ENCODE results near the gene ABHD17A.

Gene ABHD17A

GRCh38 chr19:1854542-1855039 is 30.7 kb downstream of the ABHD17A start:
- no peaks in the 10 kb centered on the region for H3K27me3 ChIP-seq (ENCODE audit: control insufficient read depth, insufficient read depth, low read length)
- H3K4me1 ChIP-seq (ENCODE audit: control insufficient read depth, insufficient read depth, low read length) = peaks cover 50% of the 10 kb centered on the region
- peak overlapping the region; percentile 67 for H3K4me2 ChIP-seq (ENCODE audit: low read length)
- peak overlapping the region; percentile 36 for H3K4me3 ChIP-seq (ENCODE audit: low read length)
- peaks cover 2% of the 10 kb centered on the region for H3K36me3 ChIP-seq (ENCODE audit: insufficient read depth, low read length)
- H3K9me3 ChIP-seq (replicated peaks; ENCODE audit: low read length) = no peaks in the 10 kb centered on the region
- peak overlapping the region; percentile 51 for H3K9ac ChIP-seq (ENCODE audit: low read depth, low read length)

- Histone ChIP-seq H3K4me3 (ENCODE audit: low read length) (no peak overlapping the region), H3K9ac (ENCODE audit: low read depth, low read length) (no peak overlapping the region), H3K27me3 (ENCODE audit: control insufficient read depth, insufficient read depth, low read length) (no peaks in the 10 kb centered on the region), H3K36me3 (ENCODE audit: insufficient read depth, low read length) (peaks cover 2% of the 10 kb centered on the region), H3K4me1 (ENCODE audit: control insufficient read depth, insufficient read depth, low read length) (peaks cover 45% of the 10 kb centered on the region), H3K9me3 (replicated peaks; ENCODE audit: low read length) (no peaks in the 10 kb centered on the region), H3K4me2 (ENCODE audit: low read length) (no peak overlapping the region)
Observed at GRCh38 chr19:1854039-1854541, 31.2 kb downstream of the ABHD17A start.

- Histone ChIP-seq H3K4me3 (ENCODE audit: low read length) (no peak overlapping the region), H3K4me2 (ENCODE audit: low read length) (no peak overlapping the region), H3K9ac (ENCODE audit: low read depth, low read length) (peak overlapping the region; percentile 38), H3K36me3 (ENCODE audit: insufficient read depth, low read length) (peaks cover 2% of the 10 kb centered on the region), H3K27me3 (ENCODE audit: control insufficient read depth, insufficient read depth, low read length) (no peaks in the 10 kb centered on the region), H3K9me3 (replicated peaks; ENCODE audit: low read length) (no peaks in the 10 kb centered on the region), H3K4me1 (ENCODE audit: control insufficient read depth, insufficient read depth, low read length) (peaks cover 43% of the 10 kb centered on the region)
Observed at GRCh38 chr19:1853295-1854038, 31.8 kb downstream of the ABHD17A start.

GRCh38 chr19:1852581-1853128 is 32.6 kb downstream of the ABHD17A start:
- no peak overlapping the region for H3K4me2 ChIP-seq (ENCODE audit: low read length)
- H3K4me3 ChIP-seq (ENCODE audit: low read length) = no peak overlapping the region
- no peak overlapping the region for H3K9ac ChIP-seq (ENCODE audit: low read depth, low read length)
- no peaks in the 10 kb centered on the region for H3K27me3 ChIP-seq (ENCODE audit: control insufficient read depth, insufficient read depth, low read length)
- H3K36me3 ChIP-seq (ENCODE audit: insufficient read depth, low read length) = peaks cover 2% of the 10 kb centered on the region
- H3K4me1 ChIP-seq (ENCODE audit: control insufficient read depth, insufficient read depth, low read length) = peaks cover 36% of the 10 kb centered on the region
- no peaks in the 10 kb centered on the region for H3K9me3 ChIP-seq (replicated peaks; ENCODE audit: low read length)

GRCh38 chr19:1851654-1852580 is 33.4 kb downstream of the ABHD17A start:
- Histone ChIP-seq H3K4me1 (ENCODE audit: control insufficient read depth, insufficient read depth, low read length) (peaks cover 33% of the 10 kb centered on the region), H3K9me3 (replicated peaks; ENCODE audit: low read length) (no peaks in the 10 kb centered on the region), H3K9ac (ENCODE audit: low read depth, low read length) (no peak overlapping the region), H3K4me2 (ENCODE audit: low read length) (no peak overlapping the region), H3K27me3 (ENCODE audit: control insufficient read depth, insufficient read depth, low read length) (no peaks in the 10 kb centered on the region), H3K36me3 (ENCODE audit: insufficient read depth, low read length) (peaks cover 2% of the 10 kb centered on the region), H3K4me3 (ENCODE audit: low read length) (no peak overlapping the region)

GRCh38 chr19:1850809-1851653 is 34.3 kb downstream of the ABHD17A start:
- H3K9me3 ChIP-seq (replicated peaks; ENCODE audit: low read length) = no peaks in the 10 kb centered on the region
- H3K27me3 ChIP-seq (ENCODE audit: control insufficient read depth, insufficient read depth, low read length) = no peaks in the 10 kb centered on the region
- H3K4me1 ChIP-seq (ENCODE audit: control insufficient read depth, insufficient read depth, low read length) = peaks cover 33% of the 10 kb centered on the region
- H3K4me2 ChIP-seq (ENCODE audit: low read length) = no peak overlapping the region
- H3K36me3 ChIP-seq (ENCODE audit: insufficient read depth, low read length) = peaks cover 2% of the 10 kb centered on the region
- no peak overlapping the region for H3K4me3 ChIP-seq (ENCODE audit: low read length)
- no peak overlapping the region for H3K9ac ChIP-seq (ENCODE audit: low read depth, low read length)

GRCh38 chr19:1849886-1850398 is 35.4 kb downstream of the ABHD17A start:
- H3K4me1 ChIP-seq (ENCODE audit: control insufficient read depth, insufficient read depth, low read length) = peaks cover 27% of the 10 kb centered on the region
- H3K4me2 ChIP-seq (ENCODE audit: low read length) = no peak overlapping the region
- peaks cover 11% of the 10 kb centered on the region for H3K36me3 ChIP-seq (ENCODE audit: insufficient read depth, low read length)
- no peak overlapping the region for H3K9ac ChIP-seq (ENCODE audit: low read depth, low read length)
- no peaks in the 10 kb centered on the region for H3K9me3 ChIP-seq (replicated peaks; ENCODE audit: low read length)
- H3K4me3 ChIP-seq (ENCODE audit: low read length) = no peak overlapping the region
- H3K27me3 ChIP-seq (ENCODE audit: control insufficient read depth, insufficient read depth, low read length) = no peaks in the 10 kb centered on the region

- no peak overlapping the region for H3K9ac ChIP-seq (ENCODE audit: low read depth, low read length)
- peaks cover 25% of the 10 kb centered on the region for H3K4me1 ChIP-seq (ENCODE audit: control insufficient read depth, insufficient read depth, low read length)
- H3K9me3 ChIP-seq (replicated peaks; ENCODE audit: low read length) = no peaks in the 10 kb centered on the region
- no peak overlapping the region for H3K4me2 ChIP-seq (ENCODE audit: low read length)
- no peaks in the 10 kb centered on the region for H3K27me3 ChIP-seq (ENCODE audit: control insufficient read depth, insufficient read depth, low read length)
- H3K36me3 ChIP-seq (ENCODE audit: insufficient read depth, low read length) = peaks cover 13% of the 10 kb centered on the region
- no peak overlapping the region for H3K4me3 ChIP-seq (ENCODE audit: low read length)
Observed at GRCh38 chr19:1849132-1849474, 36.2 kb downstream of the ABHD17A start.

GRCh38 chr19:1848399-1849131 is 36.7 kb downstream of the ABHD17A start, which contains the start of gene REXO1:
Gene REXO1 (minus strand): TSS chr19:1848483. CDS start chr19:1848358, 125 bp downstream.
- H3K36me3 ChIP-seq (ENCODE audit: insufficient read depth, low read length) = peaks cover 18% of the 10 kb centered on the region
- peaks cover 23% of the 10 kb centered on the region for H3K4me1 ChIP-seq (ENCODE audit: control insufficient read depth, insufficient read depth, low read length)
- H3K4me3 ChIP-seq (ENCODE audit: low read length) = peak within 1 kb of the TSS; percentile 82
- H3K27me3 ChIP-seq (ENCODE audit: control insufficient read depth, insufficient read depth, low read length) = no peaks in the 10 kb centered on the region
- H3K9me3 ChIP-seq (replicated peaks; ENCODE audit: low read length) = no peaks in the 10 kb centered on the region
- peak within 1 kb of the TSS; percentile 97 for H3K4me2 ChIP-seq (ENCODE audit: low read length)
- H3K9ac ChIP-seq (ENCODE audit: low read depth, low read length) = peak within 1 kb of the TSS; percentile 98

Measured in skeletal muscle satellite cell (primary cell).